HEK293 (cell line): ENCODE data around the gene COQ10B.

Experiments
- HOXD13 ChIP-seq: sonication (generic); formaldehyde crosslinking; IDR thresholded peaks from 2 replicates; pipeline ENCODE4 v1.8.0; 2022; ENCODE audit warnings: missing genetic modification reagents, borderline replicate concordance
- KLF17 ChIP-seq: fragments of 450-650 bp; formaldehyde crosslinking; IDR thresholded peaks from 2 replicates; pipeline ENCODE4 v1.5.1; 2016; ENCODE audit warnings: missing biosample characterization, missing genetic modification characterization
- SCRT1 ChIP-seq: fragments of 450-650 bp; formaldehyde crosslinking; IDR thresholded peaks from 2 replicates; pipeline ENCODE4 v1.5.1; 2016; ENCODE audit warnings: missing biosample characterization, missing genetic modification characterization, borderline replicate concordance
- YY2 ChIP-seq: fragments of 450-650 bp; formaldehyde crosslinking; IDR thresholded peaks from 2 replicates; pipeline ENCODE4 v1.5.1; 2016; ENCODE audit warnings: missing biosample characterization, missing genetic modification characterization
- ZBTB17 ChIP-seq: fragments of 450-650 bp; formaldehyde crosslinking; IDR thresholded peaks from 2 replicates; pipeline ENCODE4 v1.5.1; 2016; ENCODE audit warnings: missing biosample characterization, missing genetic modification characterization
- ZFP41 ChIP-seq: fragments of 450-650 bp; formaldehyde crosslinking; IDR thresholded peaks from 2 replicates; pipeline ENCODE4 v1.5.1; 2016; ENCODE audit warnings: missing biosample characterization, missing genetic modification characterization, borderline replicate concordance
- ZNF148 ChIP-seq: fragments of 450-650 bp; formaldehyde crosslinking; IDR thresholded peaks from 2 replicates; pipeline ENCODE4 v1.5.0; 2017; ENCODE audit warnings: missing biosample characterization, missing genetic modification characterization, borderline replicate concordance
- ZNF155 ChIP-seq: fragments of 450-650 bp; formaldehyde crosslinking; IDR thresholded peaks from 2 replicates; pipeline ENCODE4 v1.5.1; 2016; ENCODE audit warnings: missing biosample characterization, missing genetic modification characterization
- ZNF18 ChIP-seq: fragments of 450-650 bp; formaldehyde crosslinking; IDR thresholded peaks from 2 replicates; pipeline ENCODE4 v1.5.1; 2016; ENCODE audit warnings: missing biosample characterization, missing genetic modification characterization
- ZNF184 ChIP-seq: fragments of 450-650 bp; IDR thresholded peaks from 2 replicates; pipeline ENCODE4 v1.5.1; 2018; ENCODE audit warnings: missing biosample characterization, mild to moderate bottlenecking, missing genetic modification characterization
- ZNF248 ChIP-seq: fragments of 450-650 bp; formaldehyde crosslinking; IDR thresholded peaks from 2 replicates; pipeline ENCODE4 v1.5.1; 2017; ENCODE audit warnings: missing biosample characterization, missing genetic modification characterization
- ZNF26 ChIP-seq: fragments of 450-650 bp; formaldehyde crosslinking; IDR thresholded peaks from 2 replicates; pipeline ENCODE4 v1.5.1; 2016; ENCODE audit warnings: missing biosample characterization, missing genetic modification characterization
- ZNF292 ChIP-seq: fragments of 450-650 bp; formaldehyde crosslinking; IDR thresholded peaks from 2 replicates; pipeline ENCODE4 v1.5.1; 2016; ENCODE audit warnings: low read depth, missing biosample characterization, missing genetic modification characterization, borderline replicate concordance
- ZNF670 ChIP-seq: fragments of 450-650 bp; formaldehyde crosslinking; IDR thresholded peaks from 2 replicates; pipeline ENCODE4 v1.5.1; 2016; ENCODE audit warnings: missing biosample characterization, missing genetic modification characterization, low read depth
- TF ChIP-seq, protein P1 (sequence below): fragments of 450-650 bp; formaldehyde crosslinking; IDR thresholded peaks from 2 replicates; pipeline ENCODE4 v1.5.1; 2016; ENCODE audit warnings: missing biosample characterization, missing genetic modification characterization, borderline replicate concordance
- TF ChIP-seq, protein P2 (sequence below): fragments of 450-650 bp; formaldehyde crosslinking; IDR thresholded peaks from 2 replicates; pipeline ENCODE4 v1.5.1; 2016; ENCODE audit warnings: missing biosample characterization, missing genetic modification characterization
- TF ChIP-seq, protein P3 (sequence below): fragments of 450-650 bp; formaldehyde crosslinking; IDR thresholded peaks from 2 replicates; pipeline ENCODE4 v1.5.1; 2016; ENCODE audit warnings: missing biosample characterization, missing genetic modification characterization, low read depth

Gene COQ10B

DNA sequence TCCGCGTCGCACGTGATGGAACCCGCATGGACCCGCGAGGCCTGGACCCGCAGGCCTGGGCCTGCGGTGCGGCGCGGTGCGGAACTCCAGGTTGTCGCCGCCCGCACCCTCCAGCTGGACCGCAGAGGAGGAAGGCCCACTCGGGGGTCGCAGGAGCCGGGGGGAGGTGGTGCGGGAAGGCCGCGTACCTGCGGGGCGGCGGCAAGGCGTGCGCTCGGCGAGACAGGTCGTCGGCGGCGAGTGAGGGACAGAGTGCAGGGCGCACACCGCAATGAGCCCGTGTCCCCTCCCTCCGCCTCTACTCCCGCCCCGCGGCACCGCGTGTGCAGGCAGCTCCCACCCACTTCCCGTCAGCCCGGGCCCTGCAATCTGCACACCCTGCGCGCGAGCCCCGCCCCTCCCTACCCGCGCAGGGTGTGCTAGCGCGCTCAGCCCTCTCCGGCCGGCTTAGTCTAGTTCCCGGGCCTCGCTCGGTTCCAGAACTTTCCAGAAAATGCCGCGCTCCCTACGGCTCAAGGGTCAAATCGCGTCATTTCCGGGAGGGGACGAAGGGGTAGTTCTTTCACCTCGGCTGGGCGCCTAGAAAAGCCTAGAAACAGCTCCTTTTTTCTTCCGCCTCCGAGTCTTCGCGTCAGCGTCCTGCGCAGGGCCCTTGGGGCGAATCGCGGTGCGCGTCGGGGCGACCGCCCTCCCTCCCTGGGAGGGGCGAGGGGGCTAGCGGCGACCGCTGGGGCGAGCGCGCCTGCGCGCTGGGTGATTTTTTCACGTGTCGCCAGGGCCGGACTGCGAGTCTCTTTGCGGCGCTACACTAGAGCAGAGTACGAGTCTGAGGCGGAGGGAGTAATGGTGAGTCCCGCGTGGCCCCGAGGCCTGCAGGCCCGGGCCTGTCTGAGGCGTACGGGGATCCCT is 46.5 kb downstream of the COQ10B start, which contains the start of the genes HSPD1 and HSPE1 (continued):
- TF ChIP-seq, protein P1, sequence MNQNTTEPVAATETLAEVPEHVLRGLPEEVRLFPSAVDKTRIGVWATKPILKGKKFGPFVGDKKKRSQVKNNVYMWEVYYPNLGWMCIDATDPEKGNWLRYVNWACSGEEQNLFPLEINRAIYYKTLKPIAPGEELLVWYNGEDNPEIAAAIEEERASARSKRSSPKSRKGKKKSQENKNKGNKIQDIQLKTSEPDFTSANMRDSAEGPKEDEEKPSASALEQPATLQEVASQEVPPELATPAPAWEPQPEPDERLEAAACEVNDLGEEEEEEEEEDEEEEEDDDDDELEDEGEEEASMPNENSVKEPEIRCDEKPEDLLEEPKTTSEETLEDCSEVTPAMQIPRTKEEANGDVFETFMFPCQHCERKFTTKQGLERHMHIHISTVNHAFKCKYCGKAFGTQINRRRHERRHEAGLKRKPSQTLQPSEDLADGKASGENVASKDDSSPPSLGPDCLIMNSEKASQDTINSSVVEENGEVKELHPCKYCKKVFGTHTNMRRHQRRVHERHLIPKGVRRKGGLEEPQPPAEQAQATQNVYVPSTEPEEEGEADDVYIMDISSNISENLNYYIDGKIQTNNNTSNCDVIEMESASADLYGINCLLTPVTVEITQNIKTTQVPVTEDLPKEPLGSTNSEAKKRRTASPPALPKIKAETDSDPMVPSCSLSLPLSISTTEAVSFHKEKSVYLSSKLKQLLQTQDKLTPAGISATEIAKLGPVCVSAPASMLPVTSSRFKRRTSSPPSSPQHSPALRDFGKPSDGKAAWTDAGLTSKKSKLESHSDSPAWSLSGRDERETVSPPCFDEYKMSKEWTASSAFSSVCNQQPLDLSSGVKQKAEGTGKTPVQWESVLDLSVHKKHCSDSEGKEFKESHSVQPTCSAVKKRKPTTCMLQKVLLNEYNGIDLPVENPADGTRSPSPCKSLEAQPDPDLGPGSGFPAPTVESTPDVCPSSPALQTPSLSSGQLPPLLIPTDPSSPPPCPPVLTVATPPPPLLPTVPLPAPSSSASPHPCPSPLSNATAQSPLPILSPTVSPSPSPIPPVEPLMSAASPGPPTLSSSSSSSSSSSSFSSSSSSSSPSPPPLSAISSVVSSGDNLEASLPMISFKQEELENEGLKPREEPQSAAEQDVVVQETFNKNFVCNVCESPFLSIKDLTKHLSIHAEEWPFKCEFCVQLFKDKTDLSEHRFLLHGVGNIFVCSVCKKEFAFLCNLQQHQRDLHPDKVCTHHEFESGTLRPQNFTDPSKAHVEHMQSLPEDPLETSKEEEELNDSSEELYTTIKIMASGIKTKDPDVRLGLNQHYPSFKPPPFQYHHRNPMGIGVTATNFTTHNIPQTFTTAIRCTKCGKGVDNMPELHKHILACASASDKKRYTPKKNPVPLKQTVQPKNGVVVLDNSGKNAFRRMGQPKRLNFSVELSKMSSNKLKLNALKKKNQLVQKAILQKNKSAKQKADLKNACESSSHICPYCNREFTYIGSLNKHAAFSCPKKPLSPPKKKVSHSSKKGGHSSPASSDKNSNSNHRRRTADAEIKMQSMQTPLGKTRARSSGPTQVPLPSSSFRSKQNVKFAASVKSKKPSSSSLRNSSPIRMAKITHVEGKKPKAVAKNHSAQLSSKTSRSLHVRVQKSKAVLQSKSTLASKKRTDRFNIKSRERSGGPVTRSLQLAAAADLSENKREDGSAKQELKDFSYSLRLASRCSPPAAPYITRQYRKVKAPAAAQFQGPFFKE (tag by site-specific recombination): no peak
- peak; percentile 89 for TF ChIP-seq ZBTB17
- TF ChIP-seq KLF17 (tag by site-specific recombination): peak; percentile 99
- TF ChIP-seq, protein P2, sequence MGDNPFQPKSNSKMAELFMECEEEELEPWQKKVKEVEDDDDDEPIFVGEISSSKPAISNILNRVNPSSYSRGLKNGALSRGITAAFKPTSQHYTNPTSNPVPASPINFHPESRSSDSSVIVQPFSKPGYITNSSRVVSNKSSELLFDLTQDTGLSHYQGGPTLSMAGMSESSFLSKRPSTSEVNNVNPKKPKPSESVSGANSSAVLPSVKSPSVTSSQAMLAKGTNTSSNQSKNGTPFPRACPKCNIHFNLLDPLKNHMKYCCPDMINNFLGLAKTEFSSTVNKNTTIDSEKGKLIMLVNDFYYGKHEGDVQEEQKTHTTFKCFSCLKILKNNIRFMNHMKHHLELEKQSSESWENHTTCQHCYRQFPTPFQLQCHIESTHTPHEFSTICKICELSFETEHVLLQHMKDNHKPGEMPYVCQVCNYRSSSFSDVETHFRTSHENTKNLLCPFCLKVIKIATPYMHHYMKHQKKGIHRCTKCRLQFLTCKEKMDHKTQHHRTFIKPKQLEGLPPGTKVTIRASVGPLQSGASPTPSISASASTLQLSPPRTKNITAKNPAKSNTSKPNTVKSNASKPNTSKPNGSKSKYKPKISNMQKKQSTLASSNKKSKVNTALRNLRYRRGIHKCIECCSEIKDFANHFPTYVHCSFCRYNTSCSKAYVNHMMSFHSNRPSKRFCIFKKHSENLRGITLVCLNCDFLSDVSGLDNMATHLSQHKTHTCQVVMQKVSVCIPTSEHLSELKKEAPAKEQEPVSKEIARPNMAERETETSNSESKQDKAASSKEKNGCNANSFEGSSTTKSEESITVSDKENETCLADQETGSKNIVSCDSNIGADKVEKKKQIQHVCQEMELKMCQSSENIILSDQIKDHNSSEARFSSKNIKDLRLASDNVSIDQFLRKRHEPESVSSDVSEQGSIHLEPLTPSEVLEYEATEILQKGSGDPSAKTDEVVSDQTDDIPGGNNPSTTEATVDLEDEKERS (tag by site-specific recombination): peak; percentile 53
- no peak for TF ChIP-seq ZNF155 (tag by site-specific recombination)
- TF ChIP-seq ZNF292 (tag by site-specific recombination): no peak
- no peak for TF ChIP-seq ZNF248 (tag by site-specific recombination)
- peak; percentile 76; the same call in 1 of the 2 replicates for TF ChIP-seq ZNF18
- TF ChIP-seq ZNF184 (tag by site-specific recombination): no peak
- no peak for TF ChIP-seq HOXD13
- TF ChIP-seq ZNF26 (tag by site-specific recombination): no peak
- no peak for TF ChIP-seq ZNF670 (tag by site-specific recombination)
- TF ChIP-seq ZNF148: no peak
- no peak for TF ChIP-seq SCRT1 (tag by site-specific recombination)
- TF ChIP-seq, protein P3, sequence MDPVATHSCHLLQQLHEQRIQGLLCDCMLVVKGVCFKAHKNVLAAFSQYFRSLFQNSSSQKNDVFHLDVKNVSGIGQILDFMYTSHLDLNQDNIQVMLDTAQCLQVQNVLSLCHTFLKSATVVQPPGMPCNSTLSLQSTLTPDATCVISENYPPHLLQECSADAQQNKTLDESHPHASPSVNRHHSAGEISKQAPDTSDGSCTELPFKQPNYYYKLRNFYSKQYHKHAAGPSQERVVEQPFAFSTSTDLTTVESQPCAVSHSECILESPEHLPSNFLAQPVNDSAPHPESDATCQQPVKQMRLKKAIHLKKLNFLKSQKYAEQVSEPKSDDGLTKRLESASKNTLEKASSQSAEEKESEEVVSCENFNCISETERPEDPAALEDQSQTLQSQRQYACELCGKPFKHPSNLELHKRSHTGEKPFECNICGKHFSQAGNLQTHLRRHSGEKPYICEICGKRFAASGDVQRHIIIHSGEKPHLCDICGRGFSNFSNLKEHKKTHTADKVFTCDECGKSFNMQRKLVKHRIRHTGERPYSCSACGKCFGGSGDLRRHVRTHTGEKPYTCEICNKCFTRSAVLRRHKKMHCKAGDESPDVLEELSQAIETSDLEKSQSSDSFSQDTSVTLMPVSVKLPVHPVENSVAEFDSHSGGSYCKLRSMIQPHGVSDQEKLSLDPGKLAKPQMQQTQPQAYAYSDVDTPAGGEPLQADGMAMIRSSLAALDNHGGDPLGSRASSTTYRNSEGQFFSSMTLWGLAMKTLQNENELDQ: no peak
- TF ChIP-seq YY2: peak; percentile 76
- no peak for TF ChIP-seq ZFP41 (tag by site-specific recombination)
